Activated CD4-positive, alpha-beta T cell treated with anti-CD3 and anti-CD28 coated beads, Interleukin-2, amount 10 ng/mL, durations not matched to agents 7 days and 5 days (primary cell): ENCODE data around the gene SH3BP5. TPM values are rescaled to one million over a fixed set of nuclear protein-coding genes. Genes with fewer than 3 reads are reported as not detected.
A peak's percentile ranks its signal among the peaks of the same experiment; 100 is the strongest.

ENCODE experiments used
- CTCF ChIA-PET: fragments of 350-600 bp; sonication (Branson Sonifier 250); formaldehyde crosslinking; loops from one replicate; lab custom pipeline; 2021; ENCODE audit warnings: antibody characterized with exemption; lab: Charles Lee
- POLR2A ChIA-PET: fragments of 350-600 bp; sonication (Branson Sonifier 250); formaldehyde crosslinking; loops from one replicate; lab custom pipeline; 2021; ENCODE audit warnings: antibody characterized with exemption; lab: Charles Lee
- DNase-seq: peaks from one replicate; pipeline ENCODE4 v3.0.0-alpha.2; 2020
- H3K27ac Mint-ChIP-seq: one replicate; pipeline ENCODE4 v1.8.0; 2021; ENCODE audit warnings: mild to moderate bottlenecking, moderate library complexity, mixed read lengths
- H3K27me3 Mint-ChIP-seq: one replicate; pipeline ENCODE4 v1.8.0; 2021; ENCODE audit warnings: mixed read lengths
- H3K36me3 Mint-ChIP-seq: one replicate; pipeline ENCODE4 v1.8.0; 2021; ENCODE audit warnings: low read depth, mixed read lengths
- H3K4me1 Mint-ChIP-seq: one replicate; pipeline ENCODE4 v1.8.0; 2021; ENCODE audit warnings: mixed read lengths
- H3K4me3 Mint-ChIP-seq: one replicate; pipeline ENCODE4 v1.8.0; 2021; ENCODE audit warnings: mild to moderate bottlenecking, moderate library complexity, mixed read lengths
- H3K9me3 Mint-ChIP-seq: one replicate; pipeline ENCODE4 v1.8.0; 2021; ENCODE audit warnings: mixed read lengths
- total RNA-seq, 2 experiments: library from RNA; stranded (reverse); gene quantifications; one replicate each; pipeline ENCODE4 v1.2.3, GENCODE V29; 2021

SH3BP5 gene
- total RNA-seq, 2 experiments from 2014 or later = 33.8 to 38.2 TPM

GRCh38 chr3:15214758-15215157 is 117.6 kb downstream of the SH3BP5 start:
- H3K27ac Mint-ChIP-seq = no peak overlapping the region
- no peak overlapping the region for H3K4me3 Mint-ChIP-seq
- no peak for DNase-seq
- no peaks in the 10 kb centered on the region for H3K9me3 Mint-ChIP-seq
- POLR2A ChIA-PET = interaction anchor here (0.6 kb wide), 1 partner anchor 820 kb away, joined by 4 read pairs; no protein-coding TSS in a partner anchor
- CTCF ChIA-PET = interaction anchor here (0.9 to 1.4 kb wide), 2 partner anchors 9 to 10 kb away, joined by 3 read pairs; partner anchors contain the start of gene CAPN7
- H3K4me1 Mint-ChIP-seq = peaks cover 8% of the 10 kb centered on the region
- peaks cover 40% of the 10 kb centered on the region for H3K36me3 Mint-ChIP-seq
- H3K27me3 Mint-ChIP-seq = no peaks in the 10 kb centered on the region

- Mint-ChIP-seq H3K27ac (no peak overlapping the region), H3K4me1 (peaks cover 18% of the 10 kb centered on the region)
These were observed 120.4 kb downstream of the SH3BP5 start for GRCh38 chr3:15211937-15212336.

DNA sequence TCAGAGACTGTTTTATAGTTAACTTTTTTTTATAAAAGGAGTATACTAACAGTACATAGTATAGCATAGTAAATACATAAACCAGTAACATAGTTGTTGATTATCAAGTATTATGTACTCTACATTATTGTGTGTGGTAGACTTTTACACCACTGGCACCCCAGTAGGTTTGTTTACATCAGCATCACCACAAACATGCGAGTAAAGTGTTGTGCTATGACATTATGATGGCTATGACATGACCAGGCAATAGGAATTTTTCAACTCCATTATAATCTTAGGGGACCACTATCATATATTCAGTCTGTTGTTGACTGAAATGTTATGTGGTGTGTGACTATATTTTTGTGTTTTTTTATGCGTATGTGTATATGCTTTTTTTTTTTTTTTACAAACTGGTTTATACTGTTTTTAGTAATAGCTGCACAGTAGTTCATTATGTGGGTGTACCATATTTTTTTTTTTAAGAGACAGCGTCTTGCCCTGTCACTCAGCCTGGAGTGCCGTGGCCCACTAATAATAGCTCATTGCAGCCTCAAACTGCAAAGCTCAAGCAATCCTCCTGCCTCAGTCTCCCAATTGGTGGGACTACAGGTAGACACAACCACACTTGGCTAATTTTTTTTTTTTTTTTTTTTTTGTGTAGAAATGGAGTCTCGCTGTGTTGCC is 124.4 kb downstream of the SH3BP5 start:
- DNase-seq = no peak
- H3K9me3 Mint-ChIP-seq = no peaks in the 10 kb centered on the region
- peaks cover 33% of the 10 kb centered on the region for H3K4me1 Mint-ChIP-seq
- H3K27me3 Mint-ChIP-seq = no peaks in the 10 kb centered on the region
- ChIA-PET POLR2A (interaction anchor here (0.5 kb wide), 1 partner anchor 148 kb away, joined by 3 read pairs; no protein-coding TSS in a partner anchor), CTCF (interaction anchor here (0.6 to 2.9 kb wide), 9 partner anchors 10 to 1709 kb away, joined by 3 to 14 read pairs (median 3); no protein-coding TSS in a partner anchor)
- peaks cover 7% of the 10 kb centered on the region for H3K36me3 Mint-ChIP-seq
- peak overlapping the region; percentile 58 for H3K4me3 Mint-ChIP-seq
- no peak overlapping the region for H3K27ac Mint-ChIP-seq

More at GRCh38 chr3:15211937-15212336, 120.4 kb downstream of the SH3BP5 start:
- H3K4me3 Mint-ChIP-seq = no peak overlapping the region
- H3K9me3 Mint-ChIP-seq = no peaks in the 10 kb centered on the region
- H3K27me3 Mint-ChIP-seq = no peaks in the 10 kb centered on the region
- DNase-seq = no peak
- peaks cover 22% of the 10 kb centered on the region for H3K36me3 Mint-ChIP-seq
- POLR2A ChIA-PET = no interaction called here
- CTCF ChIA-PET = interaction anchor here (1.6 to 1.7 kb wide), 2 partner anchors 10 to 12 kb away, joined by 3 to 5 read pairs; no protein-coding TSS in a partner anchor

GRCh38 chr3:15206662-15207576 is 125.5 kb downstream of the SH3BP5 start:
- peak; percentile 50 for DNase-seq
- CTCF ChIA-PET = interaction anchor here (0.6 to 2.9 kb wide), 15 partner anchors 11 to 1708 kb away, joined by 3 to 14 read pairs (median 4); no protein-coding TSS in a partner anchor
- H3K27ac Mint-ChIP-seq = peak overlapping the region; percentile 93
- H3K4me1 Mint-ChIP-seq = peaks cover 34% of the 10 kb centered on the region
- peaks cover 3% of the 10 kb centered on the region for H3K36me3 Mint-ChIP-seq
- no peaks in the 10 kb centered on the region for H3K27me3 Mint-ChIP-seq
- H3K9me3 Mint-ChIP-seq = no peaks in the 10 kb centered on the region
- POLR2A ChIA-PET = no interaction called here
- H3K4me3 Mint-ChIP-seq = peak overlapping the region; percentile 83

- ChIA-PET CTCF (interaction anchor here (0.6 to 2.9 kb wide), 14 partner anchors 9 to 400 kb away, joined by 3 to 14 read pairs (median 4); partner anchors contain the start of gene SH3BP5), POLR2A (no interaction called here)
- H3K4me3 Mint-ChIP-seq = peak within 1 kb of the TSS; percentile 83
- no peaks in the 10 kb centered on the region for H3K9me3 Mint-ChIP-seq
- H3K27ac Mint-ChIP-seq = peak within 1 kb of the TSS; percentile 93
- peak; percentile 90 for DNase-seq
- peaks cover 1% of the 10 kb centered on the region for H3K27me3 Mint-ChIP-seq
- H3K36me3 Mint-ChIP-seq = peaks cover 3% of the 10 kb centered on the region
- peaks cover 34% of the 10 kb centered on the region for H3K4me1 Mint-ChIP-seq
These were observed 126.3 kb downstream of the SH3BP5 start, which contains the start of gene CAPN7 for GRCh38 chr3:15205934-15206661. TSS of gene CAPN7 (plus strand) at chr3:15206246. CDS start at chr3:15206496, 250 bp downstream.

- H3K36me3 Mint-ChIP-seq = peaks cover 3% of the 10 kb centered on the region
- H3K27me3 Mint-ChIP-seq = peaks cover 2% of the 10 kb centered on the region
- peaks cover 32% of the 10 kb centered on the region for H3K4me1 Mint-ChIP-seq
- CTCF ChIA-PET = interaction anchor here (0.6 to 2.9 kb wide), 15 partner anchors 9 to 401 kb away, joined by 3 to 14 read pairs (median 4); partner anchors contain the start of gene SH3BP5
- peak overlapping the region; percentile 83 for H3K4me3 Mint-ChIP-seq
- POLR2A ChIA-PET = no interaction called here
- DNase-seq = no peak
- H3K27ac Mint-ChIP-seq = peak overlapping the region; percentile 88
- H3K9me3 Mint-ChIP-seq = no peaks in the 10 kb centered on the region
These were observed 126.9 kb downstream of the SH3BP5 start for GRCh38 chr3:15205482-15205933.

Other genes starting within 250 kb of the SH3BP5 start
- 10 to 100 TPM; 20.5 to 22.9 TPM for gene RBSN, start 233.4 kb downstream of the SH3BP5 start, total RNA-seq
- gene CAPN7, start 126.3 kb downstream of the SH3BP5 start, total RNA-seq = 10 to 100 TPM; 25.0 to 27.0 TPM
- 10 to 100 TPM; 15.8 to 19.4 TPM for gene METTL6, start 95.0 kb upstream of the SH3BP5 start, total RNA-seq
- gene EAF1, start 95.0 kb upstream of the SH3BP5 start, total RNA-seq = 10 to 100 TPM; 30.6 to 32.5 TPM
- gene COLQ, start 189.1 kb upstream of the SH3BP5 start, total RNA-seq = 1 to 10 TPM; 3.3 to 4.3 TPM